NT2/D1 (cell line): ENCODE results near the gene PELI2.

Experiments
- DNase-seq: peaks from one replicate; pipeline ENCODE4 v3.0.0-alpha.2; 2011; ENCODE audit warnings: low read depth, low spot score
- H3K27me3 ChIP-seq: 2 replicates; pipeline ENCODE4 v1.6.0; 2011; ENCODE audit warnings: mild to moderate bottlenecking; ENCODE audit not compliant: insufficient read length, insufficient read depth
- H3K36me3 ChIP-seq: 2 replicates; pipeline ENCODE4 v1.6.1; 2011; ENCODE audit warnings: mild to moderate bottlenecking, low read length, mixed read lengths; ENCODE audit not compliant: insufficient read depth, insufficient read length
- H3K4me1 ChIP-seq: 2 replicates; pipeline ENCODE4 v1.5.1; 2011; ENCODE audit not compliant: insufficient read depth, insufficient read length
- H3K4me3 ChIP-seq: 2 replicates; pipeline ENCODE4 v1.5.1; 2011; ENCODE audit warnings: low read depth; ENCODE audit not compliant: insufficient read length
- H3K9ac ChIP-seq: 2 replicates; pipeline ENCODE4 v1.6.0; 2011; ENCODE audit warnings: low read depth; ENCODE audit not compliant: insufficient read length
- H3K9me3 ChIP-seq: 2 replicates; pipeline ENCODE4 v1.5.1; 2011; ENCODE audit warnings: mild to moderate bottlenecking, low read length; ENCODE audit not compliant: insufficient read depth
- SUZ12 ChIP-seq: IDR thresholded peaks from 2 replicates; pipeline ENCODE4 v1.6.1; 2011; ENCODE audit not compliant: insufficient read length, insufficient read depth; ENCODE audit errors: extremely low read depth
- YY1 ChIP-seq: IDR thresholded peaks from 2 replicates; pipeline ENCODE4 v1.6.1; 2011; ENCODE audit not compliant: insufficient read length, insufficient read depth
- ZNF274 ChIP-seq: IDR thresholded peaks from 2 replicates; pipeline ENCODE4 v1.6.1; 2011; ENCODE audit warnings: mild to moderate bottlenecking, low read depth, low read length

The PELI2 gene

GRCh38 chr14:56145181-56145769 lies 27.1 kb downstream of the PELI2 start:
- Histone ChIP-seq H3K9me3 (no peaks in the 10 kb centered on the region), H3K27me3 (no peaks in the 10 kb centered on the region), H3K36me3 (no peaks in the 10 kb centered on the region), H3K9ac (no peak overlapping the region), H3K4me3 (no peak overlapping the region), H3K4me1 (no peaks in the 10 kb centered on the region)
- no peak for DNase-seq
- TF ChIP-seq YY1 (no peak), ZNF274 (no peak), SUZ12 (no peak)

GRCh38 chr14:56145965-56146364 lies 27.8 kb downstream of the PELI2 start:
- Histone ChIP-seq H3K4me3 (no peak overlapping the region), H3K4me1 (no peaks in the 10 kb centered on the region), H3K27me3 (no peaks in the 10 kb centered on the region), H3K9me3 (no peaks in the 10 kb centered on the region), H3K9ac (no peak overlapping the region), H3K36me3 (no peaks in the 10 kb centered on the region)
- TF ChIP-seq YY1, result no peak
- no peak for TF ChIP-seq ZNF274
- TF ChIP-seq SUZ12, result no peak
- no peak for DNase-seq

- no peak for DNase-seq
- no peak overlapping the region for H3K9ac ChIP-seq
- H3K4me3 ChIP-seq, result no peak overlapping the region
- no peaks in the 10 kb centered on the region for H3K4me1 ChIP-seq
- no peaks in the 10 kb centered on the region for H3K36me3 ChIP-seq
- no peaks in the 10 kb centered on the region for H3K27me3 ChIP-seq
- no peaks in the 10 kb centered on the region for H3K9me3 ChIP-seq
- TF ChIP-seq ZNF274, result no peak
- no peak for TF ChIP-seq SUZ12
- TF ChIP-seq YY1, result no peak
These were observed 29.2 kb downstream of the PELI2 start for GRCh38 chr14:56147449-56147848.

- no peaks in the 10 kb centered on the region for H3K27me3 ChIP-seq
- TF ChIP-seq SUZ12 (no peak), YY1 (no peak)
- no peak overlapping the region for H3K9ac ChIP-seq
- H3K9me3 ChIP-seq, result no peaks in the 10 kb centered on the region
- H3K4me3 ChIP-seq, result no peak overlapping the region
- DNase-seq, result no peak
- no peaks in the 10 kb centered on the region for H3K36me3 ChIP-seq
- H3K4me1 ChIP-seq, result no peaks in the 10 kb centered on the region
These were observed 30.0 kb downstream of the PELI2 start for GRCh38 chr14:56147986-56148901.

GRCh38 chr14:56149151-56149550 lies 30.9 kb downstream of the PELI2 start:
- H3K27me3 ChIP-seq, result no peaks in the 10 kb centered on the region
- H3K36me3 ChIP-seq, result no peaks in the 10 kb centered on the region
- no peak overlapping the region for H3K9ac ChIP-seq
- no peak overlapping the region for H3K4me3 ChIP-seq
- TF ChIP-seq YY1 (no peak), SUZ12 (no peak), ZNF274 (no peak)
- DNase-seq, result no peak
- H3K4me1 ChIP-seq, result no peaks in the 10 kb centered on the region
- H3K9me3 ChIP-seq, result no peaks in the 10 kb centered on the region

GRCh38 chr14:56149995-56150394 lies 31.8 kb downstream of the PELI2 start:
- Histone ChIP-seq H3K4me1 (no peaks in the 10 kb centered on the region), H3K4me3 (no peak overlapping the region), H3K9me3 (no peaks in the 10 kb centered on the region), H3K36me3 (no peaks in the 10 kb centered on the region), H3K27me3 (no peaks in the 10 kb centered on the region), H3K9ac (no peak overlapping the region)
- TF ChIP-seq YY1 (no peak), SUZ12 (no peak), ZNF274 (no peak)
- no peak for DNase-seq

- no peaks in the 10 kb centered on the region for H3K27me3 ChIP-seq
- no peaks in the 10 kb centered on the region for H3K9me3 ChIP-seq
- no peak overlapping the region for H3K4me3 ChIP-seq
- no peak overlapping the region for H3K9ac ChIP-seq
- no peak for DNase-seq
- no peaks in the 10 kb centered on the region for H3K36me3 ChIP-seq
- no peaks in the 10 kb centered on the region for H3K4me1 ChIP-seq
- TF ChIP-seq YY1, result no peak
- no peak for TF ChIP-seq ZNF274
- no peak for TF ChIP-seq SUZ12
These were observed 32.6 kb downstream of the PELI2 start for GRCh38 chr14:56150645-56151345.
